Transverse colon (tissue), 4 donors: ENCODE data around the gene CIAO3. TPM values are rescaled to one million over a fixed set of nuclear protein-coding genes. Genes with fewer than 3 reads are reported as not detected.

Experiments
- DNase-seq: peaks from one replicate; pipeline ENCODE4 v3.0.0-alpha.2; 2019
- H3K27ac ChIP-seq, 4 donors: fragments of 200-600 bp; sonication (generic); 2 replicates each; pipeline ENCODE4 v1.5.1; 2016 to 2018; ENCODE audit warnings: inconsistent platforms in 4 of 4
- H3K27me3 ChIP-seq: fragments of 200-600 bp; sonication (generic); 2 replicates; pipeline ENCODE4 v1.5.1; 2017; ENCODE audit warnings: inconsistent platforms
- H3K36me3 ChIP-seq, 4 donors: fragments of 200-600 bp; sonication (generic); 2 replicates each; pipeline ENCODE4 v1.5.1; 2017 to 2019; ENCODE audit warnings: inconsistent platforms in 4 of 4
- H3K4me1 ChIP-seq, 4 donors: fragments of 200-600 bp; sonication (generic); 2 replicates each; pipeline ENCODE4 v1.5.1; 2017 to 2020; ENCODE audit warnings: inconsistent platforms in 4 of 4
- H3K4me3 ChIP-seq, 4 donors: fragments of 200-600 bp; sonication (generic); 1 replicate in 1 of 4; 2 replicates in 3 of 4; pipeline versions ENCODE4 v1.5.1 to v1.6.1; 2017 to 2019; ENCODE audit warnings: inconsistent platforms in 4 of 4
- H3K9me3 ChIP-seq, 2 donors: fragments of 200-600 bp; sonication (generic); 2 replicates each; pipeline ENCODE4 v1.5.1; 2017 to 2019; ENCODE audit warnings: inconsistent platforms in 2 of 2
- CTCF ChIP-seq, 5 experiments: fragments of 200-600 bp in 3 of 5; fragments of 450-650 bp in 2 of 5; sonication (generic) in 3 of 5; IDR thresholded peaks; 1 replicate in 2 of 5; 2 replicates in 3 of 5; pipeline ENCODE4 v1.5.1; 2016 to 2017; ENCODE audit warnings: antibody characterized with exemption in 5 of 5, inconsistent platforms in 3 of 5, mild to moderate bottlenecking in 2 of 5, moderate library complexity in 1 of 5
- EP300 ChIP-seq: sonication (generic); formaldehyde crosslinking; IDR thresholded peaks from one replicate; pipeline ENCODE4 v1.6.1; 2017; ENCODE audit warnings: antibody characterized with exemption, low read depth
- POLR2A ChIP-seq: fragments of 450-650 bp; IDR thresholded peaks from one replicate; pipeline ENCODE4 v1.6.1; 2016; ENCODE audit warnings: antibody characterized with exemption, mild to moderate bottlenecking, moderate library complexity
- POLR2AphosphoS5 ChIP-seq, 3 donors: sonication (generic); formaldehyde crosslinking; IDR thresholded peaks; one replicate each; pipeline ENCODE4 v1.6.1; 2016; ENCODE audit warnings: antibody characterized with exemption in 3 of 3
- WGBS, 2 donors: methylation state at CpG; one replicate each; pipeline ENCODE4 v1.1.5; 2018; ENCODE audit warnings: low coverage in 1 of 2; 5-methylcytosine and 5-hydroxymethylcytosine counted together
- in situ Hi-C, 4 donors: fragments of 200-750 bp; cut with MboI; loops; one replicate each; pipeline versions ENCODE4 v1.15.0 to v1.15.1; 2017; ENCODE audit warnings: low sequenced_read_pairs in 3 of 4, low pct_ligation_motif_present in 1 of 4, low pct_unique_long_range_greater_than_20kb in 1 of 4
- intact Hi-C: fragments of 100-400 bp; cut with DNase I; formaldehyde crosslinking; loops from one replicate; pipeline ENCODE4 v1.15.1; 2023; ENCODE audit warnings: low total_unique reads
- total RNA-seq, 4 donors: library from RNA; depleted of rRNA; stranded (reverse); fragments of >200 nt; gene quantifications; one replicate each; pipeline ENCODE4 v1.1.0, GENCODE V29; 2016

The CIAO3 gene
- total RNA-seq, 4 donors from 2014 or later, result 59.1 to 346 (median 102) TPM

GRCh38 chr16:689175-689897, 51.5 kb downstream of the CIAO3 start:
- H3K27ac ChIP-seq, result peak overlapping the region; percentile 86 to 95 (median 89)

GRCh38 chr16:687499-687898, 53.3 kb downstream of the CIAO3 start:
- Histone ChIP-seq H3K4me1 (peaks cover 26 to 43% (median 38%) of the 10 kb centered on the region in 4 donors), H3K4me3 (no peak overlapping the region), H3K27me3 (peaks cover 11% of the 10 kb centered on the region), H3K27ac (no peak overlapping the region), H3K36me3 (peaks cover 0 to 3% (median 0%) of the 10 kb centered on the region in 4 donors), H3K9me3 (no peaks in the 10 kb centered on the region)
- in situ Hi-C loops, result no loop called here
- intact Hi-C loops, result no loop called here
- 90% methylated on average over 19 of the region's 19 CpGs; no CpG with 5 or more reads in 1 of the 2 donors for WGBS, 2 donors
- TF ChIP-seq POLR2A, result no peak
- TF ChIP-seq POLR2AphosphoS5 (IDR thresholded peaks at IDR 0.05), result no peak
- TF ChIP-seq CTCF (IDR thresholded peaks at IDR 0.05), result no peak
- TF ChIP-seq EP300, result no peak
- DNase-seq, result no peak

More at GRCh38 chr16:689175-689897, 51.5 kb downstream of the CIAO3 start:
- H3K9me3 ChIP-seq, result no peaks in the 10 kb centered on the region
- peaks cover 29% of the 10 kb centered on the region for H3K27me3 ChIP-seq
- H3K4me3 ChIP-seq, result peak overlapping the region; percentile 84 to 97 (median 90)
- DNase-seq, result no peak
- TF ChIP-seq POLR2A, result no peak
- TF ChIP-seq POLR2AphosphoS5 (IDR thresholded peaks at IDR 0.05), result no peak
- no peak for TF ChIP-seq CTCF (IDR thresholded peaks at IDR 0.05)
- WGBS, 2 donors, result 20 to 80% methylated on average over 1 to 26 of the region's 26 CpGs
- intact Hi-C loops, result no loop called here
- no peaks in the 10 kb centered on the region for H3K36me3 ChIP-seq
- in situ Hi-C loops, result no loop called here
- peaks cover 17 to 39% (median 32%) of the 10 kb centered on the region in 4 donors for H3K4me1 ChIP-seq

- peaks cover 2% of the 10 kb centered on the region for H3K27me3 ChIP-seq
- H3K9me3 ChIP-seq, result no peaks in the 10 kb centered on the region
- in situ Hi-C loops, result no loop called here
- no peak overlapping the region for H3K4me3 ChIP-seq
- intact Hi-C loops, result no loop called here
- H3K36me3 ChIP-seq, result peaks cover 0 to 9% (median 0%) of the 10 kb centered on the region in 4 donors
- H3K4me1 ChIP-seq, result peaks cover 33 to 51% (median 46%) of the 10 kb centered on the region in 4 donors
- WGBS, 2 donors, result 94% methylated on average over 38 of the region's 51 CpGs; no CpG with 5 or more reads in 1 of the 2 donors
- DNase-seq, result no peak
- H3K27ac ChIP-seq, result no peak overlapping the region
- TF ChIP-seq CTCF (IDR thresholded peaks at IDR 0.05) (no peak), EP300 (no peak), POLR2A (no peak)
Measured at GRCh38 chr16:686459-687260, 54.1 kb downstream of the CIAO3 start.

- no peaks in the 10 kb centered on the region for H3K27me3 ChIP-seq
- intact Hi-C loops, result no loop called here
- no peaks in the 10 kb centered on the region for H3K9me3 ChIP-seq
- peaks cover 0 to 9% (median 0%) of the 10 kb centered on the region in 4 donors for H3K36me3 ChIP-seq
- DNase-seq, result peak; percentile 64
- in situ Hi-C loops, result no loop called here
- no peak overlapping the region for H3K27ac ChIP-seq
- TF ChIP-seq CTCF (IDR thresholded peaks at IDR 0.05) (peak; percentile 29 to 53 (median 42)), POLR2AphosphoS5 (IDR thresholded peaks at IDR 0.05) (no peak)
- H3K4me1 ChIP-seq, result peaks cover 40 to 58% (median 53%) of the 10 kb centered on the region in 4 donors
- H3K4me3 ChIP-seq, result no peak overlapping the region
- WGBS, 2 donors, result 48% methylated on average over 10 of the region's 10 CpGs; no CpG with 5 or more reads in 1 of the 2 donors
Measured at GRCh38 chr16:685967-686366, 54.8 kb downstream of the CIAO3 start.
